ENCODE results near the gene NKD1.
"Not testable (repeated sequence)": the region's sequence is repeated elsewhere in the genome, so short reads cannot be mapped to it uniquely, and the experiment has no call there.

NKD1 gene

GRCh38 chr16:50559804-50560514, 11.8 kb downstream of the NKD1 start:
- DNase-seq: no peak

GRCh38 chr16:50560903-50561863, 13.0 kb downstream of the NKD1 start:
- no peak for DNase-seq

GRCh38 chr16:50562657-50563056, 14.5 kb downstream of the NKD1 start:
- no peak for DNase-seq

GRCh38 chr16:50563989-50564388, 15.8 kb downstream of the NKD1 start:
- DNase-seq: no peak

- DNase-seq: no peak
These were observed 17.2 kb downstream of the NKD1 start for GRCh38 chr16:50565428-50565827.

GRCh38 chr16:50566014-50566962, 18.1 kb downstream of the NKD1 start:
- DNase-seq: no peak

- DNase-seq: no peak
These were observed 19.5 kb downstream of the NKD1 start for GRCh38 chr16:50567651-50568050.

GRCh38 chr16:50568187-50568815, 20.1 kb downstream of the NKD1 start:
- no peak for DNase-seq

- no peak for DNase-seq
These were observed 22.2 kb downstream of the NKD1 start for GRCh38 chr16:50570354-50570753.

- no peak for DNase-seq
These were observed 22.8 kb downstream of the NKD1 start for GRCh38 chr16:50570808-50571598.

- no peak for DNase-seq
These were observed 23.6 kb downstream of the NKD1 start for GRCh38 chr16:50571786-50572185.

GRCh38 chr16:50572700-50573099, 24.5 kb downstream of the NKD1 start:
- DNase-seq: no peak

GRCh38 chr16:50573279-50573678, 25.1 kb downstream of the NKD1 start:
- DNase-seq: no peak

GRCh38 chr16:50573947-50574744, 25.9 kb downstream of the NKD1 start:
- no peak for DNase-seq

GRCh38 chr16:50574745-50575136, 26.5 kb downstream of the NKD1 start:
- DNase-seq: no peak

- no peak for DNase-seq
These were observed 27.5 kb downstream of the NKD1 start for GRCh38 chr16:50575743-50576142.

GRCh38 chr16:50576403-50577113, 28.4 kb downstream of the NKD1 start:
- no peak for DNase-seq

- DNase-seq: no peak
These were observed 29.9 kb downstream of the NKD1 start for GRCh38 chr16:50578137-50578536.

- DNase-seq: not testable (repeated sequence)
These were observed 31.2 kb downstream of the NKD1 start for GRCh38 chr16:50579373-50579772.
